AG04450 (cell line): ENCODE measurements around the gene SRSF6. TPM values are rescaled to one million over a fixed set of nuclear protein-coding genes. Genes with fewer than 3 reads are reported as not detected.
"Not testable (repeated sequence)": the region's sequence is repeated elsewhere in the genome, so short reads cannot be mapped to it uniquely, and the experiment has no call there.

Source experiments
- CTCF ChIA-PET: fragments of 300-600, 350-600 bp; formaldehyde crosslinking; extraction: SDS; loops from one replicate; lab custom pipeline; 2022; ENCODE audit warnings: antibody characterized with exemption, inconsistent platforms; lab: Charles Lee
- POLR2A ChIA-PET: fragments of 350-600 bp; formaldehyde crosslinking; extraction: SDS; loops from one replicate; lab custom pipeline; 2021; ENCODE audit warnings: antibody characterized with exemption, inconsistent platforms; lab: Yijun Ruan, JAX
- DNase-seq: peaks from one replicate; pipeline ENCODE4 v3.0.0-alpha.2; 2011; ENCODE audit warnings: low read depth, low spot score
- H3K27ac ChIP-seq: one replicate; pipeline ENCODE4 v1.5.1; 2012; ENCODE audit warnings: low read depth, low read length, control low read depth
- H3K27me3 ChIP-seq: one replicate; pipeline ENCODE4 v1.6.0; 2012; ENCODE audit warnings: low read length; ENCODE audit not compliant: control insufficient read depth, insufficient read depth
- H3K4me3 ChIP-seq: 2 replicates; pipeline ENCODE4 v1.5.1; 2011; ENCODE audit warnings: mild to moderate bottlenecking, low read depth, low read length, control low read depth
- H3K9me3 ChIP-seq: 2 replicates; pipeline ENCODE4 v1.5.1; 2012; ENCODE audit warnings: low read length; ENCODE audit not compliant: control insufficient read depth, insufficient read depth
- polyA plus RNA-seq: library from polyadenylated mRNA; depleted of rRNA; stranded (reverse); fragments of >200 nt; gene quantifications from 2 replicates; pipeline ENCODE4 v1.2.3, GENCODE V29; 2011
- TF ChIP-seq, protein P1 (sequence below): IDR thresholded peaks from 2 replicates; pipeline ENCODE4 v1.5.1; 2011; ENCODE audit warnings: low read depth, low read length, control low read depth, inconsistent platforms

Gene SRSF6
- polyA plus RNA-seq, 1 experiment = 177 TPM

DNA sequence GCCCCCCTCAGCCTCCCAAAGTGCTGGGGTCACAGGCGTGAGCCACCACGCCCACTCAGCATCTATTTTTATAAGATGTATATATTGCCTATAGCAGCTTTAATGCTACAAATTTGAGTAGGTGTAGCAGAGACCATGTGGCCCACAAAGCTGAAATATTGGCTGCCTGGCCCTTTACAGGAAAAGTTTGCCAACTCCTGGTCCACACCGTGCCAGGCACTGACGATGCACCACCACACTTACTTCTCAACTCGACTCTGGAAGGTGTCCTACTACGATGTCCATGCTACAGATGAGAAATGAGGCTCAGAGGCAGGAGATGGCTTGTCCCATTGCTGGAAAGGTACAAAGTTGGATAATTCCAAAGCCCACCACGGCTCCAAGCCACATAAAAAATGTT is 17.2 kb upstream of the SRSF6 start:
- ChIA-PET CTCF (no interaction called here), POLR2A (no interaction called here)
- DNase-seq = no peak
- TF ChIP-seq, protein P1, sequence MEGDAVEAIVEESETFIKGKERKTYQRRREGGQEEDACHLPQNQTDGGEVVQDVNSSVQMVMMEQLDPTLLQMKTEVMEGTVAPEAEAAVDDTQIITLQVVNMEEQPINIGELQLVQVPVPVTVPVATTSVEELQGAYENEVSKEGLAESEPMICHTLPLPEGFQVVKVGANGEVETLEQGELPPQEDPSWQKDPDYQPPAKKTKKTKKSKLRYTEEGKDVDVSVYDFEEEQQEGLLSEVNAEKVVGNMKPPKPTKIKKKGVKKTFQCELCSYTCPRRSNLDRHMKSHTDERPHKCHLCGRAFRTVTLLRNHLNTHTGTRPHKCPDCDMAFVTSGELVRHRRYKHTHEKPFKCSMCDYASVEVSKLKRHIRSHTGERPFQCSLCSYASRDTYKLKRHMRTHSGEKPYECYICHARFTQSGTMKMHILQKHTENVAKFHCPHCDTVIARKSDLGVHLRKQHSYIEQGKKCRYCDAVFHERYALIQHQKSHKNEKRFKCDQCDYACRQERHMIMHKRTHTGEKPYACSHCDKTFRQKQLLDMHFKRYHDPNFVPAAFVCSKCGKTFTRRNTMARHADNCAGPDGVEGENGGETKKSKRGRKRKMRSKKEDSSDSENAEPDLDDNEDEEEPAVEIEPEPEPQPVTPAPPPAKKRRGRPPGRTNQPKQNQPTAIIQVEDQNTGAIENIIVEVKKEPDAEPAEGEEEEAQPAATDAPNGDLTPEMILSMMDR = no peak
- no peaks in the 10 kb centered on the region for H3K9me3 ChIP-seq
- no peak overlapping the region for H3K27ac ChIP-seq
- peaks cover 5% of the 10 kb centered on the region for H3K27me3 ChIP-seq
- H3K4me3 ChIP-seq = no peak overlapping the region

DNA sequence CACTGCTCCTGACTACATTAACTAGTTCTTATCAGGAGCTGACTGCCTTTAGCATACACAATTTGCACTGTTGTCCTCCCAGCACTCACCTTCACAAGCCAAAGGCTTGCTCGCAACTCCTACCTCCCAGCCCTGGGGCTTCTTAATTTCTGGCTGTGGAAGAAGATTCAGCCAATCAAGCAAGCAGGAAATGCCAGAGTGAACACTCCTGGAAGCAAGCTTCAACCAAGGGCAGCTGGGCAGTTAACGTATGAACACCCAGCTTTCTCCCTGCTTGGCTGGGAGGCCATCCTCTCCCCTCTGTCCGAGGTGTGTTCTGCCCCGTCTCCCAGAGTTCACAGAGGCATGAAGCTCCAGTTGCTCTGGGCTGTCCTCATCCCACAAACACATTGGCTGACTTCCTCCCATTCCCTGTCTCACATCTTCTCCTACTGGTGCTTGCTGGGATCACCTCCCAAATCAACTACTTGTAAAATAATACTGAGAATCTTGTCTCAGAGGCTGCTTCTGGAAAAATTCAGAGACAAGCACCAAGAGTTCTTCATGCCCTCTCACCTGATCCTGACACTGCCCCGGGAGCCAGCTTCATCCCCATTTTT is 15.3 kb upstream of the SRSF6 start:
- ChIA-PET POLR2A (interaction anchor here (0.5 kb wide), 1 partner anchor 219 kb away, joined by 6 read pairs; no protein-coding TSS in a partner anchor), CTCF (no interaction called here)
- Histone ChIP-seq H3K9me3 (no peaks in the 10 kb centered on the region), H3K4me3 (no peak overlapping the region), H3K27ac (no peak overlapping the region), H3K27me3 (peaks cover 5% of the 10 kb centered on the region)
- TF ChIP-seq, protein P1 = peak; percentile 39
- DNase-seq = no peak

DNA sequence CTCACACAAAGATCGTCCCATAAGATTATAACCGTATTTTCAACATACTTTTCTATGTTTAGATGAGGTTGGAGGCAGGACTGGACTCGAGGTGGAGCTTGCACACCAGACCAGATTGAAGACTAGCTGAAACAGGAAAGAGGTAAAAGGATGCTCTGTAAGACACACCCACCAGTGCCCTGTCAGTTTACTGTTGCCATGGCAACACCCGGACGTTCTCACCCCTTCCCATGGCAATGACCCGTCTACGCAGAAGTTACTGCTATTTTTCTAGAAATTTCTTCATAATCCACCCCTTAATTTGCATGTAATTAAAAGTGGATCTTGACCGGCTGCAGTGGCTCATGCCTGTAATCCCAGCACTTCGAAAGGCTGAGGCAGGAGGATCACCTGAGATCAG is 13.6 kb upstream of the SRSF6 start:
- CTCF ChIA-PET = interaction anchor here (0.9 kb wide), 1 partner anchor 12 kb away, joined by 9 read pairs; no protein-coding TSS in a partner anchor
- no peak overlapping the region for H3K4me3 ChIP-seq
- POLR2A ChIA-PET = interaction anchor here (0.7 kb wide), 2 partner anchors 104 to 1929 kb away, joined by 3 to 5 read pairs; no protein-coding TSS in a partner anchor

DNA sequence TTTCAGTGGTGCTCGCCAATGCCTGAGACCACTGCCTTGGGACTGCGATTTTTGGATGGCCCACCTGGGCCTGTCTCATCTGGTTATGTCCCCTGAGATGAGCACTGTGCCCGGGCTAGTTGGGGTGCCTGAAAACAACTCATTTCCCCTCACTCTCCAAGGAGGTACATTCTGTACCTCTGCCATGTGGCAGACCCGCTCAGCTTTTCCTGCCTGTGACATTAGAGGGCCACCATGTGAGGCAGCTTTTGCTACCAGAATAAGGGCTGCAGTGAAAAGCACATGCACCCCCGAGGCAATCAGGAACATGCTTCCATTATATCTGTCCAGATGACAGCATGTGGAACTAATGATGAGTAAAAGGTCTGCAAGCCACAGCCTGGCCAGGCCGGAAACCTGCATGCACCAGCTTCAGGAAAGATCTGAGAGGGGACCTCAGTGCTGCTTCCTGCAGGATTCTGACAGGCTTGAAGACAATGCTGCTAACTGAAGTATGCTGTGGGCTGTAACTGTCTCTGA is 11.3 kb upstream of the SRSF6 start:
- H3K4me3 ChIP-seq = no peak overlapping the region
- H3K27me3 ChIP-seq = peaks cover 4% of the 10 kb centered on the region
- H3K27ac ChIP-seq = no peak overlapping the region
- CTCF ChIA-PET = interaction anchor here (0.7 kb wide), 1 partner anchor 241 kb away, joined by 3 read pairs; no protein-coding TSS in a partner anchor
- DNase-seq = no peak
- POLR2A ChIA-PET = no interaction called here
- TF ChIP-seq, protein P1 = no peak
- no peaks in the 10 kb centered on the region for H3K9me3 ChIP-seq

More for the DNA sequence above, 13.6 kb upstream of the SRSF6 start:
- H3K27me3 ChIP-seq = peaks cover 8% of the 10 kb centered on the region
- DNase-seq = no peak
- TF ChIP-seq, protein P1 = no peak
- no peaks in the 10 kb centered on the region for H3K9me3 ChIP-seq
- H3K27ac ChIP-seq = no peak overlapping the region

DNA sequence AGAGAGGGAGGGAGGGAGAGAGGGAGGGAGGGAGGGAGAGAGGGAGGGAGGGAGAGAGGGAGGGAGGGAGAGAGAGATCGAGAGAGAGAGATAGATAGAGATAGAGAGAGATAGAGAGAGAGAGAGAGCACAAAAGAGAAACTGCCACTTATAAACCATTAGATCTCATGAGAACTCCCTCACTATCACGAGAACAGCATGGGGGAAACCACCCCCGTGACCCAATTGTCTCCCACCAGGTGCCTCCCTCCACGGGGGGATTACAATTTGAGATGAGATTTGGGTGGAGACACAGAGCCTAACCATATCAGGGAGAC is 9.3 kb upstream of the SRSF6 start:
- H3K9me3 ChIP-seq, DNase-seq, H3K27ac ChIP-seq, H3K4me3 ChIP-seq: not testable (repeated sequence)
- H3K27me3 ChIP-seq = peaks cover 13% of the 10 kb centered on the region
- POLR2A ChIA-PET = interaction anchor here (1.6 kb wide), 1 partner anchor 9 kb away, joined by 5 read pairs; the partner anchor contains the start of gene SRSF6
- CTCF ChIA-PET = interaction anchor here (0.6 to 1.5 kb wide), 17 partner anchors 9 to 1718 kb away, joined by 3 to 10 read pairs (median 4); partner anchors contain the start of genes FITM2 and SRSF6
